MM.1S (cell line): ENCODE results near the gene TES.

Experiments
- EZH2 ChIP-seq: fragments of 300-600 bp; sonication (generic); optimal IDR thresholded peaks from 2 replicates; pipeline ENCODE3; 2017; ENCODE audit warnings: low read depth, mild to moderate bottlenecking, antibody characterized with exemption, low read length, mixed read lengths
- EZH2phosphoT487 ChIP-seq: fragments of 300-600 bp; sonication (generic); IDR thresholded peaks from 2 replicates; pipeline ENCODE4 v1.6.1; 2018; ENCODE audit warnings: antibody characterized with exemption, low read length
- TF ChIP-seq, protein P1 (sequence below): fragments of 300-600 bp; sonication (generic); IDR thresholded peaks from 2 replicates; pipeline ENCODE4 v1.5.1; 2016; ENCODE audit warnings: antibody characterized with exemption, low read length, mixed read lengths

DNA sequence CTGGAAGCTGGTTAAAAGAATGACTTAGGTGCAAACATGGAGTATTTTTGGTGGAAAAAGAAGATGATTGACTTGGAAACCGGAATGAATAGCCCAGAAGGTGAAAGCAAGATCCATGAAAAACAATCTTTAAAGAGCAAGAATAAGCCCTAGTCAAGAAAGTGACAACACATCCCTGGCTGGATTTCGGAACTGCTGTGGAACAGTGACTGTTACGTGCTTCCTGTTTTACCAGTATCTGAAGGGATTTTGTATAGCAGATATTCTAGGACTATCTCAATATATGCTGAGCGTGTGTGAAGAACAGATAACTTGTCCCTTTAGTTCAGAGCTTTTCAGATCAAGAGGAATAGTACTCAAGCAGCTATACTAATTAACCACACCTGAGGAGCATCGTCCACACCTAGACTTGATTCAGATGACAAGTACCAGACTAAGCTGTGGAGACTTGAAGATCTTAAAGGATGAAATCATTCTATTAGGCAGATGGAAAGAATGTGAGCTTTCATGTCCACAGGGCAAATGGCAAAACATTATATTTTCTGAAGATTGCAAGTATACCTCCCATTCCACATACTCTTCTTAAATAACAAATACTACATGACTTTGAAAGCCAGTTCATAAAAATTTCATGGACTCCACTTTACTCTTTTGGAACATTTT lies 11.5 kb upstream of the TES start:
- TF ChIP-seq, protein P1, sequence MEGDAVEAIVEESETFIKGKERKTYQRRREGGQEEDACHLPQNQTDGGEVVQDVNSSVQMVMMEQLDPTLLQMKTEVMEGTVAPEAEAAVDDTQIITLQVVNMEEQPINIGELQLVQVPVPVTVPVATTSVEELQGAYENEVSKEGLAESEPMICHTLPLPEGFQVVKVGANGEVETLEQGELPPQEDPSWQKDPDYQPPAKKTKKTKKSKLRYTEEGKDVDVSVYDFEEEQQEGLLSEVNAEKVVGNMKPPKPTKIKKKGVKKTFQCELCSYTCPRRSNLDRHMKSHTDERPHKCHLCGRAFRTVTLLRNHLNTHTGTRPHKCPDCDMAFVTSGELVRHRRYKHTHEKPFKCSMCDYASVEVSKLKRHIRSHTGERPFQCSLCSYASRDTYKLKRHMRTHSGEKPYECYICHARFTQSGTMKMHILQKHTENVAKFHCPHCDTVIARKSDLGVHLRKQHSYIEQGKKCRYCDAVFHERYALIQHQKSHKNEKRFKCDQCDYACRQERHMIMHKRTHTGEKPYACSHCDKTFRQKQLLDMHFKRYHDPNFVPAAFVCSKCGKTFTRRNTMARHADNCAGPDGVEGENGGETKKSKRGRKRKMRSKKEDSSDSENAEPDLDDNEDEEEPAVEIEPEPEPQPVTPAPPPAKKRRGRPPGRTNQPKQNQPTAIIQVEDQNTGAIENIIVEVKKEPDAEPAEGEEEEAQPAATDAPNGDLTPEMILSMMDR, result no peak
- no peak for TF ChIP-seq EZH2
- no peak for TF ChIP-seq EZH2phosphoT487
